PFSK-1 (cell line): ENCODE data around the gene TLCD3B.

Source experiments
- FOXP2 ChIP-seq: optimal IDR thresholded peaks from 2 replicates; pipeline ENCODE3; 2011; ENCODE audit warnings: borderline replicate concordance, control low read depth, inconsistent platforms; ENCODE audit not compliant: insufficient read depth; ENCODE audit errors: extremely low read length, extremely low read depth
- POLR2AphosphoS5 ChIP-seq: IDR thresholded peaks from 2 replicates; pipeline ENCODE4 v1.6.1; 2012; ENCODE audit warnings: low read depth, mild to moderate bottlenecking, control low read depth, low read length, moderate library complexity
- SIN3A ChIP-seq: IDR thresholded peaks from 2 replicates; pipeline ENCODE4 v1.6.1; 2012; ENCODE audit warnings: mild to moderate bottlenecking, low read length, moderate library complexity, borderline replicate concordance; ENCODE audit not compliant: insufficient read depth
- TAF1 ChIP-seq: IDR thresholded peaks from 2 replicates; pipeline ENCODE4 v1.6.1; 2012; ENCODE audit warnings: low read length, control low read depth, borderline replicate concordance; ENCODE audit not compliant: insufficient read depth
- TF ChIP-seq, protein P1 (sequence below), 2 experiments: IDR thresholded peaks; 2 replicates each; pipeline versions ENCODE4 v1.6.1 to v1.8.0; 2011 to 2012; ENCODE audit warnings: low read depth in 2 of 2, low read length in 2 of 2, control low read depth in 1 of 2, inconsistent platforms in 1 of 2, mild to moderate bottlenecking in 1 of 2, moderate library complexity in 1 of 2; ENCODE audit not compliant: insufficient read depth in 1 of 2

The TLCD3B gene

DNA sequence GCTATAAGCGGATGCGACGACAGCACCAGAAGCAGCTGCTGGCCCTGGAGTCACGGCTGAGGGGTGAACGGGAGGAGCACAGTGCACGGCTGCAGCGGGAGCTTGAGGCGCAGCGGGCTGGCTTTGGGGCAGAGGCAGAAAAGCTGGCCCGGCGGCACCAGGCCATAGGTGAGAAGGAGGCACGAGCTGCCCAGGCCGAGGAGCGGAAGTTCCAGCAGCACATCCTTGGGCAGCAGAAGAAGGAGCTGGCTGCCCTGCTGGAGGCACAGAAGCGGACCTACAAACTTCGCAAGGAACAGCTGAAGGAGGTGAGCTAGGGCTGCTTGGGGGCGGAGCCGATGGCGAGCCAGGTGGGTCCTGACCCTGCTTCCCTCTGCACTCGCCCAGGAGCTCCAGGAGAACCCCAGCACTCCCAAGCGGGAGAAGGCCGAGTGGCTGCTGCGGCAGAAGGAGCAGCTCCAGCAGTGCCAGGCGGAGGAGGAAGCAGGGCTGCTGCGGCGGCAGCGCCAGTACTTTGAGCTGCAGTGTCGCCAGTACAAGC, 45.7 kb downstream of the TLCD3B start:
- TF ChIP-seq, protein P1, sequence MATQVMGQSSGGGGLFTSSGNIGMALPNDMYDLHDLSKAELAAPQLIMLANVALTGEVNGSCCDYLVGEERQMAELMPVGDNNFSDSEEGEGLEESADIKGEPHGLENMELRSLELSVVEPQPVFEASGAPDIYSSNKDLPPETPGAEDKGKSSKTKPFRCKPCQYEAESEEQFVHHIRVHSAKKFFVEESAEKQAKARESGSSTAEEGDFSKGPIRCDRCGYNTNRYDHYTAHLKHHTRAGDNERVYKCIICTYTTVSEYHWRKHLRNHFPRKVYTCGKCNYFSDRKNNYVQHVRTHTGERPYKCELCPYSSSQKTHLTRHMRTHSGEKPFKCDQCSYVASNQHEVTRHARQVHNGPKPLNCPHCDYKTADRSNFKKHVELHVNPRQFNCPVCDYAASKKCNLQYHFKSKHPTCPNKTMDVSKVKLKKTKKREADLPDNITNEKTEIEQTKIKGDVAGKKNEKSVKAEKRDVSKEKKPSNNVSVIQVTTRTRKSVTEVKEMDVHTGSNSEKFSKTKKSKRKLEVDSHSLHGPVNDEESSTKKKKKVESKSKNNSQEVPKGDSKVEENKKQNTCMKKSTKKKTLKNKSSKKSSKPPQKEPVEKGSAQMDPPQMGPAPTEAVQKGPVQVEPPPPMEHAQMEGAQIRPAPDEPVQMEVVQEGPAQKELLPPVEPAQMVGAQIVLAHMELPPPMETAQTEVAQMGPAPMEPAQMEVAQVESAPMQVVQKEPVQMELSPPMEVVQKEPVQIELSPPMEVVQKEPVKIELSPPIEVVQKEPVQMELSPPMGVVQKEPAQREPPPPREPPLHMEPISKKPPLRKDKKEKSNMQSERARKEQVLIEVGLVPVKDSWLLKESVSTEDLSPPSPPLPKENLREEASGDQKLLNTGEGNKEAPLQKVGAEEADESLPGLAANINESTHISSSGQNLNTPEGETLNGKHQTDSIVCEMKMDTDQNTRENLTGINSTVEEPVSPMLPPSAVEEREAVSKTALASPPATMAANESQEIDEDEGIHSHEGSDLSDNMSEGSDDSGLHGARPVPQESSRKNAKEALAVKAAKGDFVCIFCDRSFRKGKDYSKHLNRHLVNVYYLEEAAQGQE (IDR thresholded peaks at IDR 0.05; ENCODE audit: insufficient read depth in 1 of 2, low read depth in 2 of 2, low read length in 2 of 2) = no peak
- TF ChIP-seq TAF1 = no peak
- no peak for TF ChIP-seq SIN3A
- TF ChIP-seq FOXP2 = no peak
- TF ChIP-seq POLR2AphosphoS5 = no peak

GRCh38 chr16:29984764-29985147, 46.3 kb downstream of the TLCD3B start:
- TF ChIP-seq, protein P1 (IDR thresholded peaks at IDR 0.05; ENCODE audit: insufficient read depth in 1 of 2, low read depth in 2 of 2, low read length in 2 of 2) = no peak
- TF ChIP-seq SIN3A = no peak
- TF ChIP-seq FOXP2 = no peak
- TF ChIP-seq POLR2AphosphoS5 = no peak
- TF ChIP-seq TAF1 = no peak

GRCh38 chr16:29984137-29984763, 46.8 kb downstream of the TLCD3B start:
- TF ChIP-seq SIN3A = no peak

- TF ChIP-seq, protein P1 (IDR thresholded peaks at IDR 0.05; ENCODE audit: insufficient read depth in 1 of 2, low read depth in 2 of 2, low read length in 2 of 2) = no peak
- TF ChIP-seq FOXP2 (no peak), SIN3A (no peak), POLR2AphosphoS5 (no peak), TAF1 (no peak)
Measured at GRCh38 chr16:29983420-29984136, 47.5 kb downstream of the TLCD3B start.

DNA sequence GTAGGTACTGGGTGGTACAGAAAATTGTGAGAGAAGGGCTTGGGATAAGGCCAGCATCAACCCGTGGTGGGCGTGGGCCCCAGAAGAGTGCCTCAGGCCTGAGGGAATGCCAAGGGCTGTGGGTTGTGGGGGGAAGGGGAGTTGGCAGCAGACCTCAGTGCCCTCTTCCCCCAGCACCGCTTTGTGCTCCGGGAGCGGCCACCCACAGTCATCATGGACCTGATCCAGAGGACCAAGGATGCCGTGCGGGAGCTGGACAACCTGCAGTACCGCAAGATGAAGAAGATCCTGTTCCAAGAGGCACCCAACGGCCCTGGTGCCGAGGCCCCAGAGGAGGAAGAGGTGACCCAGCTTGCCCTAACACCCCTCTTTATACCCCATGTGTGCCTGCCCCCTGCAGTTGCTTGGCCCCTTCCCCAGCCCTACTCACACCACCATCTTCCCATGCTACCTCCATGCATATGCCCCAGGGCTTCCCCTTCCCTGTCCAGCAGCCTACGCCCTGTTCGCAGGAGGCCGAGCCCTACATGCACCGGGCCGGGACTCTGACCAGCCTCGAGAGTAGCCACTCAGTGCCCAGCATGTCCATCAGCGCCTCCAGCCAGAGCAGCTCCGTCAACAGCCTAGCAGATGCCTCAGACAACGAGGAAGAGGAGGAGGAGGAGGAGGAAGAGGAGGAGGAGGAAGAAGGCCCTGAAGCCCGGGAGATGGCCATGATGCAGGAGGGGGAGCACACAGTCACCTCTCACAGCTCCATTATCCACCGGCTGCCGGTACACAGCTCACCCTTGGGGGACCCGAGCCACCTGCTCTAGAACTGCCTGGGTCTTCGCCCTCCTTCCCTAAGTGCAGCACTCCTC, 48.3 kb downstream of the TLCD3B start:
- TF ChIP-seq, protein P1 (IDR thresholded peaks at IDR 0.05; ENCODE audit: insufficient read depth in 1 of 2, low read depth in 2 of 2, low read length in 2 of 2) = no peak
- TF ChIP-seq POLR2AphosphoS5 (no peak), FOXP2 (no peak), SIN3A (no peak), TAF1 (no peak)
